IMR-90 (cell line): Measurements from ENCODE around the gene CTBP2. TPM values are rescaled to one million over a fixed set of nuclear protein-coding genes. Genes with fewer than 3 reads are reported as not detected.

Experiments
- CEBPB ChIP-seq: IDR thresholded peaks from 2 replicates; pipeline ENCODE4 v1.6.1; 2012; ENCODE audit warnings: low read depth, low read length, improper control_type of control experiment
- POLR2A ChIP-seq: IDR thresholded peaks from 2 replicates; pipeline ENCODE4 v1.6.1; 2012; ENCODE audit warnings: mild to moderate bottlenecking, low read depth, low read length
- polyA plus RNA-seq, 3 experiments: library from polyadenylated mRNA; depleted of rRNA; stranded (reverse); fragments of >200 nt; gene quantifications; 2 replicates each; pipeline ENCODE4 v1.2.3, GENCODE V29; 2012; ENCODE audit warnings: low replicate concordance in 1 of 3
- total RNA-seq: library from RNA; depleted of rRNA; stranded (reverse); fragments of >200 nt; gene quantifications from 2 replicates; pipeline ENCODE4 v1.2.3, GENCODE V29; 2012
- TF ChIP-seq, protein P1 (sequence below): fragments of 150-350 bp; IDR thresholded peaks from 2 replicates; pipeline ENCODE4 v1.6.1; 2016; ENCODE audit warnings: low read depth, mild to moderate bottlenecking, low read length, moderate library complexity, borderline replicate concordance

The CTBP2 gene
- total and polyA plus RNA-seq, 2 of the 4 experiments (the other 2 are of a cell fraction), result 81.0 to 86.6 TPM

GRCh38 chr10:125085258-125086054, 74.9 kb downstream of the CTBP2 start (continued):
- TF ChIP-seq, protein P1, sequence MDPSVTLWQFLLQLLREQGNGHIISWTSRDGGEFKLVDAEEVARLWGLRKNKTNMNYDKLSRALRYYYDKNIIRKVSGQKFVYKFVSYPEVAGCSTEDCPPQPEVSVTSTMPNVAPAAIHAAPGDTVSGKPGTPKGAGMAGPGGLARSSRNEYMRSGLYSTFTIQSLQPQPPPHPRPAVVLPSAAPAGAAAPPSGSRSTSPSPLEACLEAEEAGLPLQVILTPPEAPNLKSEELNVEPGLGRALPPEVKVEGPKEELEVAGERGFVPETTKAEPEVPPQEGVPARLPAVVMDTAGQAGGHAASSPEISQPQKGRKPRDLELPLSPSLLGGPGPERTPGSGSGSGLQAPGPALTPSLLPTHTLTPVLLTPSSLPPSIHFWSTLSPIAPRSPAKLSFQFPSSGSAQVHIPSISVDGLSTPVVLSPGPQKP, result no peak
- TF ChIP-seq POLR2A (no peak), CEBPB (no peak)
